Spleen (tissue), 7 donors: ENCODE measurements around the gene TEPSIN.

Experiments
- CTCF ChIP-seq, 11 experiments: fragments of 200-600 bp in 7 of 11; fragments of 450-650 bp in 4 of 11; sonication (generic) in 4 of 11; IDR thresholded peaks in 8 of 11; conservative IDR thresholded peaks in 3 of 11; 1 replicate in 7 of 11; 2 replicates in 4 of 11; pipeline versions ENCODE4 v1.4.0 to v1.8.0; 2016 to 2021; ENCODE audit warnings: antibody characterized with exemption in 11 of 11, inconsistent platforms in 4 of 11, mild to moderate bottlenecking in 1 of 11
- POLR2A ChIP-seq, 3 donors: fragments of 450-650 bp; IDR thresholded peaks; one replicate each; pipeline ENCODE4 v1.5.1; 2017; ENCODE audit warnings: antibody characterized with exemption in 3 of 3, mild to moderate bottlenecking in 1 of 3
- POLR2AphosphoS5 ChIP-seq, 3 donors: sonication (generic); formaldehyde crosslinking; IDR thresholded peaks; one replicate each; pipeline ENCODE4 v1.5.1; 2017; ENCODE audit warnings: antibody characterized with exemption in 3 of 3
- donor health status: DM: no; HTN: no; CAD: no; lungs with moderate emphysema.
- donor health status: DM: no; HTN: no; CAD: no.
- donor health status: DM: no; HTN: no; CAD: no.

GRCh38 chr17:81240761-81241160 lies 1.9 kb upstream of the TEPSIN start:
- TF ChIP-seq CTCF (IDR thresholded peaks at IDR 0.05 in 8 of 11, conservative IDR thresholded peaks at IDR 0.05 in 3 of 11) (no peak), POLR2A (IDR thresholded peaks at IDR 0.05) (no peak), POLR2AphosphoS5 (IDR thresholded peaks at IDR 0.05) (no peak)
